Measurements from ENCODE around the gene VN1R2.
"Not testable (repeated sequence)": the region's sequence is repeated elsewhere in the genome, so short reads cannot be mapped to it uniquely, and the experiment has no call there.

VN1R2 gene, protein sequence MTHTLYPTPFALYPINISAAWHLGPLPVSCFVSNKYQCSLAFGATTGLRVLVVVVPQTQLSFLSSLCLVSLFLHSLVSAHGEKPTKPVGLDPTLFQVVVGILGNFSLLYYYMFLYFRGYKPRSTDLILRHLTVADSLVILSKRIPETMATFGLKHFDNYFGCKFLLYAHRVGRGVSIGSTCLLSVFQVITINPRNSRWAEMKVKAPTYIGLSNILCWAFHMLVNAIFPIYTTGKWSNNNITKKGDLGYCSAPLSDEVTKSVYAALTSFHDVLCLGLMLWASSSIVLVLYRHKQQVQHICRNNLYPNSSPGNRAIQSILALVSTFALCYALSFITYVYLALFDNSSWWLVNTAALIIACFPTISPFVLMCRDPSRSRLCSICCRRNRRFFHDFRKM

GRCh38 chr19:53257715-53258342 is at the start of gene VN1R2:
VN1R2 (plus strand) TSS chr19:53258292; CDS start chr19:53258376, 84 bp downstream.
- DNase-seq: not testable (repeated sequence)

DNA sequence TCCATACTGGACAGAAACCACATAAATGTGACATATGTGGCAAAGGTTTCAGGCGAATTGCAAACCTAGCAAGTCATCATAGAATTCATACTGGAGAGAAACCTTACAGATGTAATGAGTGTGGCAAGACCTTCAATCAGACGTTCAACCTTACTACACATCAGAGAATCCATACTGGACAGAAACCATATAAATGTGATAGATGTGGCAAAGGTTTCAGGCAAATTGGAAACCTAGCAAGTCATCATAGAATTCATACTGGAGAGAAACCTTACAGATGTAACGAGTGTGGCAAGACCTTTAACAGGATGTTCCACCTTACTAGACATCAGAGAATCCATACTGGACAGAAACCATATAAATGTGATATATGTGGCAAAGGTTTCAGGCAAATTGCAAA is 46.5 kb upstream of the VN1R2 start:
- DNase-seq: not testable (repeated sequence)

GRCh38 chr19:53212703-53213320 is 45.3 kb upstream of the VN1R2 start:
- no peak for DNase-seq

- not testable (repeated sequence) for DNase-seq
These were observed 35.4 kb upstream of the VN1R2 start for GRCh38 chr19:53222716-53223115.

DNA sequence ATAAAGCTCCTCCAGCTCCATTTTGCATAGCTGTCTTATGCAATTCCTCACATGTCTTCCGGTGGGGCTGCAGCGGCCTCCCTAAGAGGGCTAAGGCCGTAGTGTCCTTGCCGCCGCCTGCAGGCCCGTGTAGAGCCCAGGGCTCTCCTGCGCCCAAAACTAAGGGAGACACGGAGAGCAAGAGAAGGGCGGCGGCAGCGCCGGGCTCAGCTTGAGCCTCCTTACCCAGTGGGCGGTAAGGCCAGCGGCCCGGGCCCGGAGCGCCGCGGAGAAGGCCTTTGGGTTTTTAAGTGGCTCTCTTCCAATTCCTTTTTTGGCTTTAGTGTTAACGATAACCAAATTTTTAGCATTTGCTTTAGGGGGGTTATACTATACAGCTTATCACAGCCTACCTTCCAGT is 33.5 kb upstream of the VN1R2 start:
- DNase-seq: no peak

- no peak for DNase-seq
These were observed 20.8 kb upstream of the VN1R2 start for GRCh38 chr19:53237114-53237777.

- no peak for DNase-seq
These were observed 11.6 kb upstream of the VN1R2 start for GRCh38 chr19:53246498-53246897.

GRCh38 chr19:53254411-53255341 is 3.4 kb upstream of the VN1R2 start, which contains the start of gene ZNF677:
ZNF677 (minus strand) TSS chr19:53254873; CDS start chr19:53251550, 3,323 bp downstream.
- no peak for DNase-seq

GRCh38 chr19:53267623-53268022 is 9.5 kb downstream of the VN1R2 start, which contains the start of gene VN1R4:
VN1R4 (minus strand) TSS chr19:53267723; CDS start chr19:53267665, 58 bp downstream.
- DNase-seq: not testable (repeated sequence)

GRCh38 chr19:53269861-53270260 is 11.8 kb downstream of the VN1R2 start:
- DNase-seq: not testable (repeated sequence)

DNA sequence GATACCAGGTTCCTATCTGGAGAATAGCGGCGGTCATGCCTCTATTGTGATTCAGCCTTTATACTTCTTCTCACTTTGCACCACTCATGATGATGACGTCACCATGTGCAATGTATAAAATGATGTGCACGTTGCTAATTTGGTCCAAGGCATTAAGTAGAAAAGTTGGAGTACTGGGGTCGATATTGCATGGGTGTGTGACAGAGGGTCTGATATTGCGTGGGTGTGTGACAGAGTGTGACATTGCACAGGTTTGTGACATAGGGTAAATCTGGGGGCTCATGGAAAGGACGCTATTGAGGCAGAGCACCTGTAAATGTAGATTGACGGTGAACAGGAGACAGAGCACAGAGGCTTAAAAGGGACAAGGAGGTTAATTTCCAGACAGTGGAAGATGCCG is 14.0 kb downstream of the VN1R2 start:
- DNase-seq: no peak

- no peak for DNase-seq
These were observed 17.4 kb downstream of the VN1R2 start for GRCh38 chr19:53275480-53275879.

DNA sequence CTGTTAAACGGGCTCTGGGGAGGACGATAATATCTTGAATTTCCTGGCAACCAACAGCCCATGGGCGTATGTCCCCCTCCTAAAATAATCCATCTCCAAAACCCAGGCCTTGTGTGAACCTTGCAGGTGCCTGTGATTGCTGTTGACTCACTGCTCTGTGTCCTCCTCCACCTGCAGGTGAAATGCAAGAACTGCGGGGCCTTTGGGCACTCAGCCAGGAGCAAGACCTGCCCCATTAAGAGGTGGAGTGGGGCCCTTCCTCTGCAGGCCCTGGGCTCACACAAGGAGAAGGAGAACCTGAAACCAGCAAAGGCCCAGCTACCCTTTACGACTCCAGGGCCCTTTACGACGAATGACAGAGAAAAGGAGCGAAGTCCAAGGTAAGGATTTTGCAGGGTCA is 23.9 kb downstream of the VN1R2 start:
- not testable (repeated sequence) for DNase-seq

- no peak for DNase-seq
These were observed 27.0 kb downstream of the VN1R2 start for GRCh38 chr19:53285087-53285486.

DNA sequence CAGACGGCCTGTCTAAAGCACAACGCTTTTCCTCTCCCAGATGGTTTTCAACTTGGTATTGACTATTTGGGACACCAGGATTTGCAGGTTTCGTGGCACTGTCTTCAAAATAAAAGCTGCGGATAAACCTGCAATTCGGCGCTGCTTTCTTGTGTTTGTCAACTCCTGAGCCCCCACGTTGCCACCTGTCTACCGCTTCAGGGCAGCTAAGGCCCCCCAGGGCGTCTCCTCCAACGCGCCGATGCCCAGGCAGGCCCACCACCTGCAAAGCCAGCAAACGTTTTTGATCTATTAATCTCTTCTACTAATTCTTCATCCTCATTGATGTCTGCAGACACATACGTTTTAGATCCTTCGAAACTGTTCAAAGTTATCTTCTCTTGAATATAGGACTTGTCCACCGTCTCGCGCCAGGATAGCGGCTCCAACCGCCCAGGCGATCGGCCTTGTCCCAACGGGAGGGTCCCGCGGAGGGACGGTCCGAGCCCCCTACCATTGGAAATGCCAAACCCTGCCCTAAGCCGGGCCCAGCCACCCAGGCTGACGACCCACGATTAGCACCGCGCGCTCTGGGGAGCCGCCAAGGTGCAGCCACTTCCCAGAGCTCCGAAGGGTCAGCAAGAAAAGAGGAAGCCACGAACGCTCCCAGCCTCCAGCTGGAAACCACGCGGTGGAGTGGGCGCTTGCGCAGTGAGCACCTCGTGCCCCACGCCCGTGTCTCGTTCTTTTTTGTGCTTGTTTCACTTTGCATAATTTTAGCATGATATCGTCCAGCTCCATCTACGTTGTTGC is 32.9 kb downstream of the VN1R2 start:
- no peak for DNase-seq

DNA sequence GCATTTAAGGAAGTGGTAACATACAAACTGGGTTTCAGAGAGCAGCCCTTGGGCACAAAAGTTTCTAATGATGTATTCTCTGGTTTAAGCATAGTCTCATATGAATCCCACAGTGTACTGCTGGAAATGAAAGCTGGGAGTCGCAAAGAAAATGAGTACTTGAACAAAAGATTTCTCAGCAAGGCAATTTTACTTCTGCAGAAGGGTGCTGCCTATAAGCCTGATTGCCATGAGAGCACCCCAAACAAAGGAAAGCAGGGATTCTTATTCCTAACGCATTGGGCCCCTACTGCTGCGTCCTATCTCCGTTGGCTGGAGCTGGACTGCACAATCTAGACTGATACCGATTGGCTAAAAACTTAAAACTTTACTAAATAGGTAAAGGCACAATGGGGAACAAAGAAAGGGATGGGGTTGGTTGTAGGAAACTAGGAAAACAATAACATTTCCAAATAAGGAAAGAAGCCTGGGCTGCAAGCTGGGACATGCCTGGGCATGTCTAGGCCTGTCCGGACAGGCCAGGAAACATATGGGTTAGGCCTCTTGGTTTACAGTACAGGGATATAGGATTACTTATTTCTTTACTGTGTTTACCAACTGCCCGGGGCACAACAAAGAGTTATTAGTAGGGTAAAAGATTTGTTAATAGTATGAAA is 36.8 kb downstream of the VN1R2 start:
- no peak for DNase-seq

- DNase-seq: not testable (repeated sequence)
These were observed 43.2 kb downstream of the VN1R2 start for GRCh38 chr19:53301341-53301740.

DNA sequence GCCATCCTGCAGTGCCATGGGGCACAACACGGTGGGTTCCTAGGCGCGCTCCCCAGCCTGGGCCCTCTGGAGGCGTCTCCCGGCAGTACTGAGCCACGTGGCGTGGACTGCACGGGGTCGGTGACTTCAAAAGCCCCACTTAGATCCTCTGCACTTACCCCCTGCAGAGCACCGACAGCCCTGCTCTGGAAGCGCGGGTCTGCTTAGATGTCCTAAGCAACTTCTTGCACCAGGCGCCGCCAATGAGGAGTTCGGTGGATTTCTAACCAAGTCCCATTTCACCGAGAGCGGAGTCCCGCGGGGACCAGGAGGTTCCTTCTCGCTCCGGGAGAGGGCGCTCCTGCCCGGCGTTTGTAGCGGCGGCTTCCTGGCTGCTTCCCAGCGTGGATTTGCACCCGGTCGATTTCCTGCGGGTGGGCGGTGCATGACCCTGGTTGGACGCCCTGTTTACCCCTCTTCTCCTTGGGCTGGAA is 50.3 kb downstream of the VN1R2 start:
- DNase-seq: peak; percentile 49
